Stomach (tissue), 4 donors: ENCODE measurements around the gene PSEN2.

ENCODE experiments used
- EP300 ChIP-seq: sonication (generic); formaldehyde crosslinking; IDR thresholded peaks from one replicate; pipeline ENCODE4 v1.6.1; 2017; ENCODE audit warnings: antibody characterized with exemption
- POLR2A ChIP-seq, 4 donors: fragments of 450-650 bp; IDR thresholded peaks; one replicate each; pipeline ENCODE4 v1.6.1; 2016; ENCODE audit warnings: antibody characterized with exemption in 4 of 4, control low read depth in 2 of 4, mild to moderate bottlenecking in 1 of 4, moderate library complexity in 1 of 4
- POLR2AphosphoS5 ChIP-seq, 3 donors: sonication (generic); formaldehyde crosslinking; IDR thresholded peaks; one replicate each; pipeline ENCODE4 v1.6.1; 2016; ENCODE audit warnings: antibody characterized with exemption in 3 of 3
- TF ChIP-seq, protein P1 (sequence below), 7 experiments: fragments of 450-650 bp in 4 of 7; fragments of 200-600 bp in 3 of 7; sonication (generic) in 3 of 7; IDR thresholded peaks; one replicate each; pipeline ENCODE4 v1.5.1; 2016 to 2019; ENCODE audit warnings: antibody characterized with exemption in 7 of 7, control low read depth in 2 of 7, mild to moderate bottlenecking in 1 of 7

- TF ChIP-seq POLR2A (IDR thresholded peaks at IDR 0.05) (no peak), POLR2AphosphoS5 (IDR thresholded peaks at IDR 0.05) (no peak), EP300 (no peak)
- TF ChIP-seq, protein P1, sequence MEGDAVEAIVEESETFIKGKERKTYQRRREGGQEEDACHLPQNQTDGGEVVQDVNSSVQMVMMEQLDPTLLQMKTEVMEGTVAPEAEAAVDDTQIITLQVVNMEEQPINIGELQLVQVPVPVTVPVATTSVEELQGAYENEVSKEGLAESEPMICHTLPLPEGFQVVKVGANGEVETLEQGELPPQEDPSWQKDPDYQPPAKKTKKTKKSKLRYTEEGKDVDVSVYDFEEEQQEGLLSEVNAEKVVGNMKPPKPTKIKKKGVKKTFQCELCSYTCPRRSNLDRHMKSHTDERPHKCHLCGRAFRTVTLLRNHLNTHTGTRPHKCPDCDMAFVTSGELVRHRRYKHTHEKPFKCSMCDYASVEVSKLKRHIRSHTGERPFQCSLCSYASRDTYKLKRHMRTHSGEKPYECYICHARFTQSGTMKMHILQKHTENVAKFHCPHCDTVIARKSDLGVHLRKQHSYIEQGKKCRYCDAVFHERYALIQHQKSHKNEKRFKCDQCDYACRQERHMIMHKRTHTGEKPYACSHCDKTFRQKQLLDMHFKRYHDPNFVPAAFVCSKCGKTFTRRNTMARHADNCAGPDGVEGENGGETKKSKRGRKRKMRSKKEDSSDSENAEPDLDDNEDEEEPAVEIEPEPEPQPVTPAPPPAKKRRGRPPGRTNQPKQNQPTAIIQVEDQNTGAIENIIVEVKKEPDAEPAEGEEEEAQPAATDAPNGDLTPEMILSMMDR (IDR thresholded peaks at IDR 0.05) = no peak
Measured at GRCh38 chr1:226864311-226864710, 6.1 kb upstream of the PSEN2 start.
